HepG2 (cell line): ENCODE results near the gene WDR81. TPM values are rescaled to one million over a fixed set of nuclear protein-coding genes. Genes with fewer than 3 reads are reported as not detected.

Experiments
- ARID5B ChIP-seq: IDR thresholded peaks from 2 replicates; pipeline ENCODE4 v1.4.0; 2020; ENCODE audit warnings: mild to moderate bottlenecking, missing genetic modification reagents
- CREB1 ChIP-seq, 2 experiments: fragments of 450-650 bp in 1 of 2; IDR thresholded peaks; 2 replicates each; pipeline ENCODE4 v1.6.1; 2016 to 2017; ENCODE audit warnings: control low read depth in 1 of 2, mild to moderate bottlenecking in 1 of 2, missing compliant biosample characterization in 1 of 2, missing genetic modification characterization in 1 of 2
- GATA4 ChIP-seq: sonication (generic); IDR thresholded peaks from 2 replicates; pipeline ENCODE4 v1.6.1; 2016; ENCODE audit warnings: antibody characterized with exemption, low read depth, borderline replicate concordance
- IRX3 ChIP-seq: sonication (generic); formaldehyde crosslinking; IDR thresholded peaks from 2 replicates; pipeline ENCODE4 v1.8.1; 2023; ENCODE audit warnings: mild to moderate bottlenecking, low read depth, missing genetic modification reagents, borderline replicate concordance
- KDM1A ChIP-seq: IDR thresholded peaks from 2 replicates; pipeline ENCODE4 v1.6.1; 2016; ENCODE audit warnings: missing compliant biosample characterization
- KLF16 ChIP-seq, 2 experiments: sonication (generic) in 1 of 2; formaldehyde crosslinking in 1 of 2; IDR thresholded peaks; 2 replicates each; pipeline versions ENCODE4 v1.6.1 to v1.8.0; 2016 to 2023; ENCODE audit warnings: missing genetic modification reagents in 2 of 2, missing compliant biosample characterization in 1 of 2
- KMT2A ChIP-seq: sonication (generic); formaldehyde crosslinking; IDR thresholded peaks from 2 replicates; pipeline ENCODE4 v1.4.0; 2020; ENCODE audit warnings: missing genetic modification reagents
- NCOA1 ChIP-seq: sonication (generic); formaldehyde crosslinking; IDR thresholded peaks from 2 replicates; pipeline ENCODE4 v1.9.0; 2021; ENCODE audit warnings: missing genetic modification reagents
- SOX6 ChIP-seq, 2 experiments: fragments of 450-650 bp in 1 of 2; sonication (generic) in 1 of 2; formaldehyde crosslinking in 1 of 2; IDR thresholded peaks; 2 replicates each; pipeline versions ENCODE4 v1.4.0 to v1.6.1; 2017 to 2020; ENCODE audit warnings: antibody characterized with exemption in 1 of 2, mild to moderate bottlenecking in 1 of 2, missing genetic modification reagents in 1 of 2
- THRA ChIP-seq: sonication (generic); formaldehyde crosslinking; IDR thresholded peaks from 2 replicates; pipeline ENCODE4 v1.4.0; 2020; ENCODE audit warnings: missing genetic modification reagents, borderline replicate concordance
- ZBTB25 ChIP-seq: IDR thresholded peaks from 2 replicates; pipeline ENCODE4 v1.6.1; 2018; ENCODE audit warnings: missing genetic modification reagents
- ZBTB3 ChIP-seq: sonication (generic); formaldehyde crosslinking; IDR thresholded peaks from 2 replicates; pipeline ENCODE4 v1.4.0; 2020; ENCODE audit warnings: low read depth, mild to moderate bottlenecking, moderate library complexity, missing genetic modification reagents, borderline replicate concordance
- ZEB1 ChIP-seq: IDR thresholded peaks from 2 replicates; pipeline ENCODE4 v1.6.1; 2012; ENCODE audit warnings: mild to moderate bottlenecking, low read depth, inconsistent platforms; ENCODE audit not compliant: insufficient replicate concordance
- ZNF234 ChIP-seq: sonication (generic); formaldehyde crosslinking; conservative IDR thresholded peaks from 2 replicates; pipeline ENCODE4 v1.5.1; 2020; ENCODE audit warnings: mild to moderate bottlenecking, missing genetic modification reagents
- ZNF275 ChIP-seq: sonication (generic); formaldehyde crosslinking; IDR thresholded peaks from 2 replicates; pipeline ENCODE4 v1.8.0; 2022; ENCODE audit warnings: missing genetic modification reagents, mild to moderate bottlenecking, inconsistent platforms, borderline replicate concordance
- ZNF331 ChIP-seq: sonication (generic); formaldehyde crosslinking; IDR thresholded peaks from 2 replicates; pipeline ENCODE4 v1.4.0; 2020; ENCODE audit warnings: missing genetic modification reagents
- ZNF510 ChIP-seq: sonication (generic); formaldehyde crosslinking; IDR thresholded peaks from 2 replicates; pipeline ENCODE4 v1.4.0; 2020; ENCODE audit warnings: low read depth, mild to moderate bottlenecking, missing genetic modification reagents
- ZNF570 ChIP-seq: sonication (generic); formaldehyde crosslinking; IDR thresholded peaks from 2 replicates; pipeline ENCODE4 v1.4.0; 2020; ENCODE audit warnings: mild to moderate bottlenecking, missing genetic modification reagents, borderline replicate concordance
- ZNF784 ChIP-seq: sonication (generic); formaldehyde crosslinking; IDR thresholded peaks from 2 replicates; pipeline ENCODE4 v1.5.1; 2020; ENCODE audit warnings: missing genetic modification reagents, mild to moderate bottlenecking, borderline replicate concordance
- polyA plus RNA-seq, 8 experiments: library from polyadenylated mRNA; depleted of rRNA in 3 of 8; stranded (reverse) in 7 of 8; unstranded in 1 of 8; fragments of >200 nt; fragmentation: Illumina TruSeq in 4 of 8; extraction: Trizol in 4 of 8; gene quantifications; 2 replicates each; pipeline versions ENCODE4 v1.2.1 to v1.2.3, GENCODE V29; 2011 to 2016; ENCODE audit warnings: low read depth in 4 of 8, missing spikeins in 1 of 8, mixed read lengths in 1 of 8; ENCODE audit not compliant: insufficient read depth in 1 of 8
- total RNA-seq, 5 experiments: library from RNA; depleted of rRNA; stranded (reverse); fragments of >200 nt; fragmentation: Illumina TruSeq; extraction: Trizol; gene quantifications; 2 replicates each; pipeline ENCODE4 v1.2.3, GENCODE V29; 2016; ENCODE audit warnings: low read depth in 1 of 5

WDR81 gene
- total and polyA plus RNA-seq, 2 of the 13 experiments (the other 11 are each of a cell fraction or from before 2014, with no cell fraction given): 9.1 to 16.7 TPM

GRCh38 chr17:1709971-1710806 is 14.3 kb upstream of the WDR81 start, which contains the start of gene TLCD2 (continued):
- TF ChIP-seq IRX3 (CRISPR knock-in tag): no peak
- peak; percentile 48; the same call in 1 of the 2 replicates for TF ChIP-seq ZNF275 (CRISPR knock-in tag)
- TF ChIP-seq KDM1A (CRISPR knock-in tag): no peak
- TF ChIP-seq ZNF784 (CRISPR knock-in tag): no peak
- no peak for TF ChIP-seq ZBTB3 (CRISPR knock-in tag)
- TF ChIP-seq ZBTB25 (CRISPR knock-in tag): no peak; the same call in 1 of the 2 replicates
- no peak; the same call in 1 of the 2 replicates for TF ChIP-seq ZNF331 (CRISPR knock-in tag)
- no peak for TF ChIP-seq GATA4
- no peak for TF ChIP-seq NCOA1
- no peak for TF ChIP-seq ZNF570
- TF ChIP-seq KMT2A: no peak
- TF ChIP-seq KLF16 (CRISPR knock-in tag; IDR thresholded peaks at IDR 0.05): peak in 1 of 2 experiments; percentile 61; a peak in 1 of 4 replicates
- peak; percentile 33; the same call in 1 of the 2 replicates for TF ChIP-seq ARID5B (CRISPR knock-in tag)
- TF ChIP-seq THRA (CRISPR knock-in tag): 0 out of 2 replicates have a peak, but pooled peaks have one; percentile 79
- TF ChIP-seq ZNF234 (CRISPR knock-in tag): peak; percentile 64; the same call in 1 of the 2 replicates
- no peak for TF ChIP-seq ZNF510 (CRISPR knock-in tag)
- no peak for TF ChIP-seq SOX6 (IDR thresholded peaks at IDR 0.05)
- peak; percentile 32 for TF ChIP-seq SOX6 (CRISPR knock-in tag; IDR thresholded peaks at IDR 0.05)
- no peak for TF ChIP-seq CREB1 (IDR thresholded peaks at IDR 0.05)
- no peak for TF ChIP-seq CREB1 (CRISPR knock-in tag; IDR thresholded peaks at IDR 0.05)
- peak; percentile 60 for TF ChIP-seq ZEB1
